DLD1 (cell line): ENCODE measurements around the gene TIMM17A.

Experiments
- in situ Hi-C: cut with HindIII; loops from 2 replicates; pipeline ENCODE4 v1.10.0; 2017; ENCODE audit warnings: low sequenced_read_pairs

Gene TIMM17A

GRCh38 chr1:201982623-201983379 is 27.5 kb downstream of the TIMM17A start, which contains the start of gene RNPEP:
RNPEP (plus strand) TSS chr1:201982648; CDS start chr1:201982667, 19 bp downstream.
- in situ Hi-C loops, result no loop called here

GRCh38 chr1:201983380-201983805 is 28.1 kb downstream of the TIMM17A start:
- in situ Hi-C loops, result no loop called here

GRCh38 chr1:201984446-201984845 is 29.1 kb downstream of the TIMM17A start:
- in situ Hi-C loops, result no loop called here

GRCh38 chr1:201985355-201985754 is 30.1 kb downstream of the TIMM17A start:
- in situ Hi-C loops, result no loop called here

GRCh38 chr1:201988601-201989000 is 33.3 kb downstream of the TIMM17A start:
- in situ Hi-C loops, result no loop called here

- in situ Hi-C loops, result no loop called here
These were observed 34.2 kb downstream of the TIMM17A start for GRCh38 chr1:201989354-201990128.

- in situ Hi-C loops, result no loop called here
These were observed 35.1 kb downstream of the TIMM17A start for GRCh38 chr1:201990427-201990826.

- in situ Hi-C loops, result no loop called here
These were observed 44.4 kb downstream of the TIMM17A start for GRCh38 chr1:201999625-202000238.

GRCh38 chr1:202002507-202002906 is 47.2 kb downstream of the TIMM17A start:
- in situ Hi-C loops, result no loop called here

- in situ Hi-C loops, result no loop called here
These were observed 49.4 kb downstream of the TIMM17A start for GRCh38 chr1:202004711-202005110.

GRCh38 chr1:202005958-202006357 is 50.7 kb downstream of the TIMM17A start:
- in situ Hi-C loops, result no loop called here

GRCh38 chr1:202007304-202007703 is 52.0 kb downstream of the TIMM17A start:
- in situ Hi-C loops, result no loop called here

- in situ Hi-C loops, result no loop called here
These were observed 52.6 kb downstream of the TIMM17A start for GRCh38 chr1:202007805-202008489.

GRCh38 chr1:202009326-202010179 is 54.2 kb downstream of the TIMM17A start:
- in situ Hi-C loops, result no loop called here

- in situ Hi-C loops, result no loop called here
These were observed 55.1 kb downstream of the TIMM17A start, which contains the start of gene ELF3 for GRCh38 chr1:202010180-202011015. ELF3 (plus strand) TSS chr1:202010587; CDS start chr1:202011137, 550 bp downstream.

GRCh38 chr1:202011994-202012393 is 56.7 kb downstream of the TIMM17A start:
- in situ Hi-C loops, result no loop called here

- in situ Hi-C loops, result no loop called here
These were observed 57.5 kb downstream of the TIMM17A start for GRCh38 chr1:202012544-202013478.

GRCh38 chr1:202013603-202014002 is 58.3 kb downstream of the TIMM17A start:
- in situ Hi-C loops, result no loop called here
